ENCODE results near the gene RCCD1. TPM values are rescaled to one million over a fixed set of nuclear protein-coding genes. Genes with fewer than 3 reads are reported as not detected.
"Not testable (repeated sequence)": the region's sequence is repeated elsewhere in the genome, so short reads cannot be mapped to it uniquely, and the experiment has no call there.

The RCCD1 gene, protein sequence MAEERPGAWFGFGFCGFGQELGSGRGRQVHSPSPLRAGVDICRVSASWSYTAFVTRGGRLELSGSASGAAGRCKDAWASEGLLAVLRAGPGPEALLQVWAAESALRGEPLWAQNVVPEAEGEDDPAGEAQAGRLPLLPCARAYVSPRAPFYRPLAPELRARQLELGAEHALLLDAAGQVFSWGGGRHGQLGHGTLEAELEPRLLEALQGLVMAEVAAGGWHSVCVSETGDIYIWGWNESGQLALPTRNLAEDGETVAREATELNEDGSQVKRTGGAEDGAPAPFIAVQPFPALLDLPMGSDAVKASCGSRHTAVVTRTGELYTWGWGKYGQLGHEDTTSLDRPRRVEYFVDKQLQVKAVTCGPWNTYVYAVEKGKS
- 0.14 TPM in 1 of 2 replicates, not detected in the other for total RNA-seq (2014; rRNA removed; shearing (Covaris generic))

DNA sequence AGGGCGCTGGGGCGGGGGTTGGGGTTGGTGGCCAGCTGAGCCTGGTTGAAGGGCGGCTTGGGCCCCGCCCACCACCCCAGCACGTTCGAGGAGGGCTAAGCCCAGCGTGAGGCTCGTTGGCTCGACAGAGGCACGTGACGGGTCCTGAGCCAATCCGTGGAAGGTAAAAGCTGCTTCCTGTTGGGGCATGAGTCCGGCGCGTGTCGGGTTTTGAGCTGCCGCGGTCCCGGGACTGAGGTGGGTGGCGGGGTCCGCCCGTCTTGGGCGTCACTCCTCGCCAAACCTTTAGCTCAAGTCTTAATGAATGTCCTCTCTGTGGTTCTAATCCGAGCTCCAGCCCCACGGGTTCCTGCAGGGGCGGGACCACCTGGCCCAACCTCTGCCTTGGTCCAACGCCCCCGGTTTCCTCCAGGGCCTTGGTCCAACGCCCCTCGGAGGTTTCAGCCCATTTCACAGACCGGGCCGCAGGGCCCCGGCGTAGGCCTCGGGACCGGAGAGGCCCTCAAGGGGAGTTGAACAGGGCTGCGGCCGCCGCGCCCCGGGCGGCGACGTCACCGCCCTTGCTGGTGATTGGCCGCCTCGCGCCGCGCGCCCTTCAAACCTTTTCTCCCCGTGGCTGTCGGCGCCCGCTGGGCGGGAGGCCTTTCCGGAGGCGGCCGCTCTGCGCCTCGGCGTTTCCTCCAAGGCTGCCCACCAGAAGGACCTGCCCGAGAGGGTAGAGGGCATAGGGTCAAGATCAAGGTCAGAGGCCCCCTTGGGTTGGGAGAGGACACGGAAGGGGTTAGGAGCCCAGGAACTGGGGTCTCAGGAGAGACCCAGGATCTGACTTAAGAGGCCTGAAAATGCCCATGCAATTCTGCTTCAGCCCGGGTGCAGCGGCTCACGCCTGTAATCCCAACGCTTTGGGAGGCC, at the start of gene RCCD1:
RCCD1 (plus strand) TSS at position 173 of the 912 bp plus-strand sequence. CDS start 1,851 bp downstream, outside the sequence.
- peak; percentile 91 for DNase-seq (ENCODE audit: low spot score)
- in situ Hi-C loops (cut with HindIII; ENCODE audit: low sequenced_read_pairs), result no loop called here

DNA sequence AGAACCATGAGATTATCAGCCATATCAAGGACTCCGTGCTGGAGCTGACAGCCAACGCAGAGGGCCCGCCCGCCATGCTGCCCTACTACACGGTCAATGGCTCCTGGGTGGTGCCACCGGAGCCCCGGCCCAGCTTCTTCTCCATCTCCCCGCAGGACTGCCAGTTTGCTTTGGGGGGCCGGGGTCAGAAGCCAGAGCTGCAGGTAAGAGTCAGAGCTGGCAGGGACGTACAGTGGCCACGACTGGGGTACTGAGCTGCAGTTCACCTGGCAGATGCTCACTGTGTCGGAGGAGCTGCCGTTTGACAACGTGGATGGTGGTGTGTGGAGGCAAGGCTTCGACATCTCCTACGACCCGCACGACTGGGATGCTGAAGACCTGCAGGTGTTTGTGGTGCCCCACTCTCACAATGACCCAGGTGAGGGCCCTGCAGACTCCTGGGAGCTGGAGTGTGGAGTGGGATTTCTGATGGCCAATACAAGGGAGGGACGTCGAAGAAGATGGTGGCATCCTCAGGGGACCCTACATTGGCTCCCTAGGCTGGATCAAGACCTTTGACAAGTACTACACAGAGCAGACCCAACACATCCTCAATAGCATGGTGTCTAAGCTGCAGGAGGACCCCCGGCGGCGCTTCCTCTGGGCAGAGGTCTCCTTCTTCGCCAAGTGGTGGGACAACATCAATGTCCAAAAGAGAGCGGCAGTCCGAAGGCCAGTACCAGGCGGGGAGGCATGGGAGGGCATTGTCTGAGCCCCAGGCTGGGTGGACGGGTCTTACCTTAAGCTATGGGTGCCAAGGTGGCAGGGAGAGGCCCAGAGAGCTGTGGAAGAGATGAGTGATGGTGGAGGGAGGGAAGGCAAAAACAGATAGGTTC, 49.1 kb upstream of the RCCD1 start:
- DNase-seq (ENCODE audit: low spot score), result no peak
- in situ Hi-C loops (cut with HindIII; ENCODE audit: low sequenced_read_pairs), result no loop called here

DNA sequence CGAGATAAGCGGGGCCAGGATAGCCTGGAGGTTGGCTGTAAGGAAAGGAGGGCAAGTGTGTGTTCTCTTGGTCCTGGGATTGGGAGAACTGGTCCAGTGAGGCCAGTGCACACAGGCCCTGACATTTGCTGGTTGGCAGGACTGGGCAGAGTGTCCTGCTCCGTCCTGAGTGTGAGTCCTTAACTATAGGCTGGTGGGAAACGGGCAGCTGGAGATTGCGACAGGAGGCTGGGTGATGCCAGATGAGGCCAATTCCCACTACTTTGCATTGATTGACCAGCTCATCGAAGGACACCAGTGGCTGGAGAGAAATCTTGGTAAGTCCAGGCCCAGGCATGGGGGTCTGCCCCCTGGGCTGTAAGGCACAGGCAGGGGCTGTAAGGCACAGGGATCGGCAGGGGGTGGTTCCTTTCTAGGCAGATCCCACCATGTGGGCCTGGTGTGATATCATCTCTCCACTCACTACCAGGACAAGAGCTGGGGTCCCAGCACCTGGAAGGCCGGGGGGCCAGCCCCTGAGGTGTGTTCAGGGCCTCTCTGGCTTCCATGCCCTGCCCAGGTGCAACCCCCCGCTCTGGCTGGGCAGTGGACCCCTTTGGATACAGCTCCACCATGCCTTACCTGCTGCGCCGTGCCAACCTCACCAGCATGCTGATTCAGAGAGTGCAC, 48.4 kb upstream of the RCCD1 start:
- in situ Hi-C loops (cut with HindIII; ENCODE audit: low sequenced_read_pairs), result no loop called here
- no peak for DNase-seq (ENCODE audit: low spot score)

DNA sequence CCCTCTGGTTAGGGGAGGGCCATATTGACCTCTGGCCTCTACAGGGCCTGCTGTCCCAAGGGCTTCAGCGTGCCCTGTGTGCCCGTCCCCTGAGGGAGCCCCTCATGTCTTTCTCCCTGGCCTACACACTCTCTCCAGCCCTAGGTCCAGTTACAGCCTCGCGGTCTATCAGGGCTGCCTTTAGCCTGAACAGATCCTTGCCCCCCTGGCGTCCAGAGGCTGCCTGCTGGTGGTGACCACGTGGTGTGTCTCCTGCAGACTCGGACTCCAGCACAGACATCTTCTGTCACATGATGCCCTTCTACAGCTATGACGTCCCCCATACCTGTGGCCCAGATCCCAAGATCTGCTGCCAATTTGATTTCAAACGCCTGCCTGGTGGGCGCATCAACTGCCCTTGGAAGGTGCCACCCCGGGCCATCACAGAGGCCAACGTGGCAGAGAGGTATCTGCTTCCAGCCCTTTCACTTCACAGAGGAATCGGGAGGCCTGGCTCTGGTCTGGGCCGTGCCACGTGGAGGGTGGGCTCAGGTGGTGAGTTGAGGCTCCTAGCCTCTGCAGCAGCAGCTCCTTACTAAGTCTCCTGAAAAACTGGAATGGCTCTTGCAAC, 47.5 kb upstream of the RCCD1 start:
- no peak for DNase-seq (ENCODE audit: low spot score)
- in situ Hi-C loops (cut with HindIII; ENCODE audit: low sequenced_read_pairs), result no loop called here

DNA sequence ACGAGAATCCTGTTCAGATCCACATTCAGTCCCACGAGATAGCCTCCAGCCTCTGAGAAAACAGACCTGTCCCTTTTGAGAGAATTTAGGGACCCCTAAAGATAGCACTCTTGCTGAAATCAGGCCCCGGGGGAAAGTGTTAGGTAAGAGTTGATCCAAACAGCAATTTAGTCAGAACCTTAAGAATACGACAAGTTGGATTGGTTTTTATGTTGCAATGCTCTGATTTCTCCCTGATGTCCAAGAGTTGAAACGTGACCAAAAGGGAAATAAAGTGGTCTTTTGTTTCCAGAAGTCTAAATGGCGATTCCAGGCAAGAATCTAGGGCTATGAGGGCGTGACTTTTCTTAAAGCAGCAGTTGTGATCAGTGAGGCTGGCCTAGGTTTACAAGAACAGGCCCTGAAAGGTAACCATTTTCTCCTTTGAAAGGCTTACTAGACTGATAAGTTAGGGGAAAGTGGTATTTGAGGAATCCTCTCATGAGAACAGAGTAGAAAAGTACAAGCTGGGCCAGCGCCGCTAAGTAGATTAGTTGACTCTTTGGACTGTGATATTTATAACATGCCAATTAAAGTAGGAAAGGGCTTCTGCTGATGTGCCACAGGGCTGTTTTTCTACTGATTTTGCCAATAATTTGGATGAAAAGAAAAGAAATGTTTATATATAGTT, 46.7 kb upstream of the RCCD1 start:
- DNase-seq (ENCODE audit: low spot score), result no peak
- in situ Hi-C loops (cut with HindIII; ENCODE audit: low sequenced_read_pairs), result no loop called here

DNA sequence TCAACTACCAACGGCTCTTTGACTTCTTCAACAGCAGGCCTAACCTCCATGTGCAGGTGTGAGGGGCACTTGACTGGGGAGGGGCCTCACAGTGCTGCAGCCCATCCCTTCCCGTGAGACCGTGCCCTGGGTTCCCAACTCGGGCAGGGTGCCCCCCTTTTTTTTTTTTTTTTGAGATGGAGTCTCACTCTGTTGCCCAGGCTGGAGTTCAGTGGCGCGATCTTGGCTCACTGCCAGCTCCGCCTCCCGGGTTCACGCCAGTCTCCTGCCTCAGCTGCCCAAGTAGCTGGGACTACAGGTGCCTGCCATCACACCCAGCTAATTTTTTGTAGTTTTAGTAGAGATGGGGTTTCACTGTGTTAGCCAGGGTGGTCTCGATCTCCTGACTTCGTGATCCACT, 45.2 kb upstream of the RCCD1 start:
- in situ Hi-C loops (cut with HindIII; ENCODE audit: low sequenced_read_pairs); DNase-seq (ENCODE audit: low spot score): not testable (repeated sequence)

DNA sequence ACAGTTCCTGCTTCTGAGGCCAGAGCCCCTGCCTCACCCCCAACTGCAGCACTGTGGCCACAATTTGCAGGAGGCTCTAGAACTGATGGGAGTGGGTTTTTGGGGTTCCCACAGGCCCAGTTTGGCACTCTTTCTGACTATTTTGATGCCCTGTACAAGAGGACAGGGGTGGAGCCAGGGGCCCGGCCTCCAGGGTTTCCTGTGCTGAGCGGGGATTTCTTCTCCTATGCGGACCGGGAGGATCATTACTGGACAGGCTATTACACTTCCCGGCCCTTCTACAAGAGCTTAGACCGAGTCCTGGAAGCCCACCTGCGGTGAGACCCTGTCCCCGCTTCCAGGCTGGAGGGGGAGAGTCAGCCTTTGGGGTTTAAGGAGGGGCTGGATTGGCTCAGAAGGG, 44.7 kb upstream of the RCCD1 start:
- in situ Hi-C loops (cut with HindIII; ENCODE audit: low sequenced_read_pairs), result no loop called here
- DNase-seq (ENCODE audit: low spot score), result no peak

DNA sequence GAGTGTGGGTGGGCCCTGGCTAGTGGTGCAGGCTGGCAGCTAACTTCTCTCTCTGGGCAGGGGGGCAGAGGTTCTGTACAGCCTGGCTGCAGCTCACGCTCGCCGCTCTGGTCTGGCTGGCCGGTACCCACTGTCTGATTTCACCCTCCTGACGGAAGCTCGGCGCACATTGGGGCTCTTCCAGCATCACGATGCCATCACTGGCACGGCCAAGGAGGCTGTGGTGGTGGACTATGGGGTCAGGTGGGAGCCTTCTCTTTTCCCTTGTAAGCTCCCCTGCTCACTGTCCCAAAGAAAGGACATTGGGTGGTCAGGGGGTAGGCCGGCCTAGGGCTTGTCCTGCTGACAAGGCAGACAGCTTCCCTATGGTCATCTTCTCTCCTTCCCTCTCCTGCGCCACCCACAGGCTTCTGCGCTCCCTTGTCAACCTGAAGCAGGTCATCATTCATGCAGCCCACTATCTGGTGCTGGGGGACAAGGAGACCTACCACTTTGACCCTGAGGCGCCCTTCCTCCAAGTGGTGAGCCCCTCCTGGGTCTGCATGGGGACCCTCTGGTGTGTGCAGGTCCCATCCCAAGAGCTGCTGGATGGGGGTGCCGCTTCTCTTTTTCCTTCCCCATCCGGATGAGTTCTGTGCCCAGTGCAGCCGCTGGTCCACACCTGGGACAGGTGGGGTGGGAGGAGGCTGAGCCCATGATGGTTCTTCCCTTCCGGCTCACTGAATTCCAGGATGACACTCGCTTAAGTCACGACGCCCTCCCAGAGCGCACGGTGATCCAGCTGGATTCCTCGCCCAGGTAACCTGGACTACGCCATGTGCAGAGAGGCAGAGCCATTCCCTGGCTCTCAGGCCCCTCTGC, 44.0 kb upstream of the RCCD1 start:
- no peak for DNase-seq (ENCODE audit: low spot score)
- in situ Hi-C loops (cut with HindIII; ENCODE audit: low sequenced_read_pairs), result no loop called here

DNA sequence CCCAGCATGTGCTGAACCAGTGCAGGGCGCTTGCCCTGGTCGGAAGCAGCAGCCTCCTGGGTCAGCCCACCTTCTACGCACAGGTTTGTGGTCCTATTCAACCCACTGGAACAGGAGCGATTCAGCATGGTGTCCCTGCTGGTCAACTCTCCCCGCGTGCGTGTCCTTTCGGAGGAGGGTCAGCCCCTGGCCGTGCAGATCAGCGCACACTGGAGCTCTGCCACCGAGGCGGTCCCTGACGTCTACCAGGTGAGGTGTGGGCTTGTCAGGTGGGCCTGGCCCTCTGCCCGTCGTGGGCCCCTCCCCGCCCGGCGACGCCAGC, 43.4 kb upstream of the RCCD1 start:
- DNase-seq (ENCODE audit: low spot score), result no peak
- in situ Hi-C loops (cut with HindIII; ENCODE audit: low sequenced_read_pairs), result no loop called here

DNA sequence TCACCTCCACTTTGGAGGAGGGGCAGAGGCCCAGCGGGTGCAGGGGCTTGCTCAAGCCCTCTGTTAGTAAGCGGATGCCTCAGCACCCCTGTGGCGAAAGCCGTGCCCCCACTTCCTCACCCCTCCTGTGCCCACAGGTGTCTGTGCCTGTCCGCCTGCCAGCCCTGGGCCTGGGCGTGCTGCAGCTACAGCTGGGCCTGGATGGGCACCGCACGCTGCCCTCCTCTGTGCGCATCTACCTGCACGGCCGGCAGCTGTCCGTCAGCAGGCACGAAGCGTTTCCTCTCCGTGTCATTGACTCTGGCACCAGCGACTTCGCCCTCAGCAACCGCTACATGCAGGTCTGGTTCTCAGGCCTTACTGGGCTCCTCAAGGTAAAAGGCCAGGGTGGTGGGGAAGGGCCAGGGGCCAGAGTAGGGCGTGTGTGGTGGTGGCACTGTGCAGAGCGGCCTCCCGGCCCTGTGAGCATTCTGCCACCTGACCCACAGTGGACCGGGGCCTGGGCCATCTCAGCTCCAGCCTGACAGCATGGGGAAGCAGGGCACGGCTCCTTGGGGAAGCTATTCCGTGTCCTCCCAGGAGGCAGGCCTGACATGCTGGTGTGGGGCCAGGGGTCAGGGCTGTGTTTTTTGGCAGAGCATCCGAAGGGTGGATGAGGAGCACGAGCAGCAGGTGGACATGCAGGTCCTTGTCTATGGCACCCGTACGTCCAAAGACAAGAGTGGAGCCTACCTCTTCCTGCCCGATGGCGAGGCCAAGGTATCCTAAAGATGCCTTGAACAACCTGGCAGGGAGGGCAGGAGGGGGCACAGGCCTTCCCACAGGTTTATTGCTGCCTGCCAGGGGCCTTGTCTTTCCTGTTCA, 42.5 kb upstream of the RCCD1 start:
- in situ Hi-C loops (cut with HindIII; ENCODE audit: low sequenced_read_pairs), result no loop called here

DNA sequence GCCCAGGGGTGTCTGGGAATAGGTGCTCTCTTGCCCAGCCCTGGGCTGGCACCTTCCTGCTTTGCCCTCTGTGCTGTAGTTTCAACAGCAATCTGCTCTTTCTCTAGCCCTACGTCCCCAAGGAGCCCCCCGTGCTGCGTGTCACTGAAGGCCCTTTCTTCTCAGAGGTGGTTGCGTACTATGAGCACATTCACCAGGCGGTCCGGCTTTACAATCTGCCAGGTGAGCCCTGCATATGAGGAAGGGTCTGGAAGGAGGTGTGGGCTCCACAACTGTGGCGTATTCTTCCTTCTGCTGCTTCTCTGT, 42.0 kb upstream of the RCCD1 start:
- no peak for DNase-seq (ENCODE audit: low spot score)
- in situ Hi-C loops (cut with HindIII; ENCODE audit: low sequenced_read_pairs), result no loop called here

More for the DNA sequence above, 42.5 kb upstream of the RCCD1 start:
- DNase-seq (ENCODE audit: low spot score), result no peak

DNA sequence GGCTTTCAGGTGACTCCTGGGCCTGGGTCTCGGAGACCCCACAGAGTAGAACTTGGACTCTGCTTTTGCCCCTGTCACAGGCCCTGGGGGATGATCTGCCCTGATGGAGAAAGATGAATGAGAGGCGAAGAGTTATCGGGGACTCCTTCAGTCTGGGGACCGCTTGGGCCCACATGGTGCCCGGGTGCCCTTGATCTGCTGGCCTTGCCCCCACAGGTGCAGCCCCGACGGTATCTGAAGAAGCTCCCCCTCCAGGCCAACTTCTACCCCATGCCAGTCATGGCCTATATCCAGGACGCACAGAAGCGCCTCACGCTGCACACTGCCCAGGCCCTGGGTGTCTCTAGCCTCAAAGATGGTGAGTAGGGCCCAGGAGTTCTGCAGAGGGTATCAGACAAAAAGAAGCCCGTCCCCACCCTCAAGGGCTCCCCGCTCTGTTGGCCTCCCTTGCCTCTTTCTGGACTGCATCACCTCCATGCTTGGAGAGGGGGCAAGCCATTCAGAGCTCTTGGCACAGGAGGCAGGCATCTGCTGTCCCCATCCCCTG, 41.2 kb upstream of the RCCD1 start:
- no peak for DNase-seq (ENCODE audit: low spot score)
- in situ Hi-C loops (cut with HindIII; ENCODE audit: low sequenced_read_pairs), result no loop called here

DNA sequence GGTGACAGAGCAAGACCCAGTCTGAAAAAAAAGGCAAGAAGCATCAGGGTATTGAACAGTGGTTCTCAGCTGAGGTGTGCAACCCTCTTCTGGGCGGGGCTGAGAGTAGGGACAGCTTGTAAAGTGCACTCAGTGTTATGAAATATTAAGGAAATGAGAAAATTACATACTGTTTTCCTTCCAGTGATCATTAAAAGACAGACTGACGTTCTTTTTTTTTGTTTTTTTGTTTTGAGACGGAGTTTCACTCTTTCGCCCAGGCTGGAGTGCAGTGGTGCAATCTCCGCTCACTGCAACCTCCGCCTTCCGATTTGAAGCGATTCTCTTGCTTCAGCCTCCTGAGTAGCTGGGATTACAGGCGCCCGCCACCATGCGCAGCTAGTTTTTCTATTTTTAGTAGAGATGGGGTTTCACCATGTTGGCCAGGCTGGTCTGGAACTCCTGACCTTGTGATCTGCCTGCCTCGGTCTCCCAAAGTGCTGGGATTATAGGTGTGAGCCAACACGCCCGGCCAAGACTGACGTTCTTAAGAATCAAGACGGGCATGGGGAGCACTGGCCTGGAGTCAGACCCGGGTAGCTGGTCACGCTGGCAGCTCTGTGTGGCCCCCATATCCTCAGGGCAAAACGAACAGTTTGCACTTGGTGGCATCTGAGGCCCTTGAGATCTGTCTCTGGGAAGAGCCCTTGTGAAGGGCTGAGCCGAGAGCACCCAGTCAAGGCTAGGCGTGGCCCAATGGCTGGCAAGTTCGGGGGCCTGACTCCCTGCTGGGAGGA, 40.2 kb upstream of the RCCD1 start:
- in situ Hi-C loops (cut with HindIII; ENCODE audit: low sequenced_read_pairs), result no loop called here
- DNase-seq (ENCODE audit: low spot score), result no peak

DNA sequence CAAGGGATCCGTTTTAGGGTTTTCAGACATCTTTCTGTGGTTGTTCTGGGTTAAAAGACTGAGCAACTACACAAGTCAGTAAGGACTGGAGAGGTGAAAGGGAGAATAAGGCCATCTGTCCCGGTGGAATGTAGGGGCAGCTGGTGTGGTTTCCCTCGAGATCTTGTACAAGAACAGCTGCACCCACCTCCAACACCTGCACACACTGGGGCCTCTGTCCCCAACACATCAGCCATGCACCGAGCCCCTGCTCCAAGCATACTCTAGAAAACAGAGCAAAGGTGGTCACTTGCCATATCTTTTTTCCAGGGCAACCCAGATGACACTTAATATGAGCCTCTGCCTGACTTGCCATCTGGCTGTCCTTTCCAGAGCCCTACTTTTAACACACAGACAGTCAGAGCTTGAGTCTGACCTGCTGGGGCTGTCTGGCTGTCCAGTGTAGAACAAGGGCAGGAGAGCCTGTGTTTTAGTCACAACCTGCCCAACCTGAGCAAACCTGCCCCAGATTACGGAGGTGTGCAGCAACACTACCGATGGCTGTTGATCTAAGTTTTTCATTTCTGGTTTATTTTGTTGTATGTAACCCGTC, 39.4 kb upstream of the RCCD1 start:
- DNase-seq (ENCODE audit: low spot score), result no peak
- in situ Hi-C loops (cut with HindIII; ENCODE audit: low sequenced_read_pairs), result no loop called here

DNA sequence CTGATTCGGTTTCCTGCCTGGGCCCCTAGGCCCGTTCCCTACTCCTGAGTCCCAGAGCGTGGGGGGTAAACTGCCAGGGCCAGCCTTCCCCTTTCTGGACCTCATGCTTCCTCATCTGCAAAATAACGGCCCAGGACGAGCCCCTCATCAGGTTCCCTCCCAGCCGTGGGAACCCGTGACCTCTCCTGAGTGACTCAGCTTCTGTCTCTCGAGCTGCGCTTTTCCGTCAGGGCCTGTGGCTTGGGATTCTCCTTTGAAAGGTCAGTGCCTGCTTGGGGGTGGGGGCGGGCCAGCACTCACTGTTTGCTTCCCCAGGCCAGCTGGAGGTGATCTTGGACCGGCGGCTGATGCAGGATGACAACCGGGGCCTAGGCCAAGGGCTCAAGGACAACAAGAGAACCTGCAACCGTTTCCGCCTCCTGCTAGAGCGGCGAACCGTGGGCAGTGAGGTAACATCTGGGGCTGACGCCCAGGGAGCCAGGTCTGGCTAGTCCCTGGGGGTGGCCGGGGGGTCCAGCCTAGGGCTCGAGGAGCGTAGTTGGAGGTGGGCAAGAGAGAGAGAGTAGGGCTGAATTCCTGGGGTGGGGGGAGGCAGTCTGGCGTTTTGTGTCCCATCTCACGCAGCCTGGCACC, 38.8 kb upstream of the RCCD1 start:
- in situ Hi-C loops (cut with HindIII; ENCODE audit: low sequenced_read_pairs), result no loop called here
- no peak for DNase-seq (ENCODE audit: low spot score)
